Keratinocyte (primary cell): ENCODE measurements around the gene CNR2. TPM values are rescaled to one million over a fixed set of nuclear protein-coding genes. Genes with fewer than 3 reads are reported as not detected.

Experiments
- DNase-seq: peaks from one replicate; pipeline ENCODE4 v3.0.0-alpha.2; 2011; ENCODE audit warnings: low read depth, missing footprints, low spot score
- FAIRE-seq: peaks from 2 replicates; lab custom pipeline; 2011; peaks lifted over from hg19 to GRCh38; lab: Jason Lieb, UNC
- H2AFZ ChIP-seq: 2 replicates; pipeline ENCODE4 v1.6.0; 2012; ENCODE audit warnings: low read length, control low read depth, inconsistent platforms; ENCODE audit not compliant: control insufficient read depth
- H3K27ac ChIP-seq: 2 replicates; pipeline ENCODE4 v1.5.1; 2011; ENCODE audit warnings: low read length; ENCODE audit not compliant: control insufficient read depth, insufficient read depth
- H3K27me3 ChIP-seq: 3 replicates; pipeline ENCODE4 v1.6.0; 2011; ENCODE audit warnings: low read length; ENCODE audit not compliant: control insufficient read depth, insufficient read depth; ENCODE audit errors: extremely low read depth
- H3K36me3 ChIP-seq, 2 experiments: 2 replicates in 1 of 2; 3 replicates in 1 of 2; pipeline ENCODE4 v1.5.1; 2011; ENCODE audit warnings: low read length in 2 of 2, mild to moderate bottlenecking in 1 of 2; ENCODE audit not compliant: control insufficient read depth in 2 of 2, insufficient read depth in 2 of 2; ENCODE audit errors: extremely low read depth in 1 of 2
- H3K4me1 ChIP-seq: 3 replicates; pipeline ENCODE4 v1.5.1; 2011; ENCODE audit warnings: low read length; ENCODE audit not compliant: control insufficient read depth, insufficient read depth; ENCODE audit errors: extremely low read depth
- H3K4me2 ChIP-seq: 3 replicates; pipeline ENCODE4 v1.6.0; 2011; ENCODE audit warnings: low read depth, low read length; ENCODE audit not compliant: control insufficient read depth, insufficient read depth; ENCODE audit errors: extremely low read depth
- H3K4me3 ChIP-seq, 3 experiments: fragments of 200-600 bp in 1 of 3; sonication (generic) in 1 of 3; 2 replicates in 2 of 3; 3 replicates in 1 of 3; pipeline ENCODE4 v1.5.1; 2011 to 2016; ENCODE audit warnings: low read length in 3 of 3, mild to moderate bottlenecking in 3 of 3, control low read depth in 2 of 3, inconsistent platforms in 1 of 3, low read depth in 1 of 3, mixed read lengths in 1 of 3, mixed run types in 1 of 3, moderate library complexity in 1 of 3; ENCODE audit not compliant: control insufficient read depth in 2 of 3, insufficient read depth in 2 of 3; ENCODE audit errors: extremely low read depth in 1 of 3
- H3K79me2 ChIP-seq: 2 replicates; pipeline ENCODE4 v1.6.0; 2012; ENCODE audit warnings: low read length; ENCODE audit not compliant: control insufficient read depth, insufficient read depth
- H3K9ac ChIP-seq: 3 replicates; pipeline ENCODE4 v1.6.0; 2011; ENCODE audit warnings: low read length; ENCODE audit not compliant: control insufficient read depth, insufficient read depth; ENCODE audit errors: extremely low read depth
- H3K9me1 ChIP-seq: 3 replicates; pipeline ENCODE4 v1.6.0; 2011; ENCODE audit warnings: low read length; ENCODE audit not compliant: control insufficient read depth, insufficient read depth; ENCODE audit errors: extremely low read depth
- H3K9me3 ChIP-seq: 2 replicates; pipeline ENCODE4 v1.5.1; 2012; ENCODE audit warnings: low read depth, low read length; ENCODE audit not compliant: control insufficient read depth
- H4K20me1 ChIP-seq: 3 replicates; pipeline ENCODE4 v1.6.0; 2011; ENCODE audit warnings: low read length; ENCODE audit not compliant: control insufficient read depth, insufficient read depth; ENCODE audit errors: extremely low read depth
- EZH2 ChIP-seq: IDR thresholded peaks from one replicate; pipeline ENCODE4 v1.6.1; 2012; ENCODE audit warnings: inconsistent platforms, mild to moderate bottlenecking, low read length, moderate library complexity
- dilution Hi-C: fragments of 300-500 bp; cut with MboI; formaldehyde crosslinking; loops from one replicate; pipeline ENCODE4 v1.7.0; 2020; ENCODE audit warnings: low sequenced_read_pairs; ENCODE audit not compliant: extremely low pct_ligation_motif_present
- polyA plus RNA-seq, 5 experiments: library from polyadenylated mRNA; depleted of rRNA in 3 of 5; stranded (reverse) in 3 of 5; stranded (forward) in 1 of 5; unstranded in 1 of 5; fragments of >200 nt; gene quantifications; 1 replicate in 1 of 5; 2 replicates in 3 of 5; 3 replicates in 1 of 5; pipeline versions ENCODE4 v1.2.1 to v1.2.3, GENCODE V29; 2011 to 2012; ENCODE audit warnings: missing spikeins in 2 of 5, low read depth in 1 of 5, low replicate concordance in 1 of 5
- TF ChIP-seq, protein P1 (sequence below), 3 experiments: IDR thresholded peaks in 1 of 3; conservative IDR thresholded peaks in 1 of 3; optimal IDR thresholded peaks in 1 of 3; 2 replicates in 2 of 3; 3 replicates in 1 of 3; pipeline versions ENCODE3 to v1.5.1; 2011; ENCODE audit warnings: low read length in 3 of 3, mild to moderate bottlenecking in 3 of 3, moderate library complexity in 2 of 3, control low read depth in 1 of 3, inconsistent platforms in 1 of 3; ENCODE audit not compliant: insufficient read depth in 2 of 3; ENCODE audit errors: extremely low read depth in 1 of 3

CNR2 gene
- polyA plus RNA-seq, 1 donor (not counting 4 experiments of a cell fraction or from before 2014, with no cell fraction given), result not detected

DNA sequence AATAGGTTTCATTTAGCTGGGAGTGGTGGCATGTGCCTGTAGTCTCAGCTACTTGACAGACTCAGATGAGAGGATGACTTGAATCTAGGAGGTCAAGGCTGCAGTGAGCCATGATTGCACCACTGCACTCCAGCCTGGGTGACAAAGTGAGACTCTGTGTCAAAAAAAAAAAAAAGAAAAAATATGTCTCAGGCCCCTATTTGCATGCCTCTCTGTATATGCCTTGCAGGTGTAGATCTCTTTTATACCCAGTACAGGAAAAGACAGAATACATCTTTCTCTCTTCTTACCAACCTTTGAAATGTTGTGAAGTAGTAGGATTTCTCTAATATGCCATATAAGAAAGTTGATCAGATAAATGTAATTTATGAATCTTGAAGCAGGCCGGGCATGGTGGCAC is 6.4 kb downstream of the CNR2 start:
- no peaks in the 10 kb centered on the region for H3K9me3 ChIP-seq
- no peak for FAIRE-seq
- no peak overlapping the region for H3K4me3 ChIP-seq
- H3K79me2 ChIP-seq, result no peaks in the 10 kb centered on the region
- no peak for DNase-seq
- H3K9me1 ChIP-seq, result no peaks in the 10 kb centered on the region
- H3K4me2 ChIP-seq, result no peak overlapping the region
- H3K9ac ChIP-seq, result no peak overlapping the region
- no peak overlapping the region for H2AFZ ChIP-seq
- H4K20me1 ChIP-seq, result no peaks in the 10 kb centered on the region
- dilution Hi-C loops, result no loop called here
- TF ChIP-seq EZH2, result no peak
- TF ChIP-seq, protein P1, sequence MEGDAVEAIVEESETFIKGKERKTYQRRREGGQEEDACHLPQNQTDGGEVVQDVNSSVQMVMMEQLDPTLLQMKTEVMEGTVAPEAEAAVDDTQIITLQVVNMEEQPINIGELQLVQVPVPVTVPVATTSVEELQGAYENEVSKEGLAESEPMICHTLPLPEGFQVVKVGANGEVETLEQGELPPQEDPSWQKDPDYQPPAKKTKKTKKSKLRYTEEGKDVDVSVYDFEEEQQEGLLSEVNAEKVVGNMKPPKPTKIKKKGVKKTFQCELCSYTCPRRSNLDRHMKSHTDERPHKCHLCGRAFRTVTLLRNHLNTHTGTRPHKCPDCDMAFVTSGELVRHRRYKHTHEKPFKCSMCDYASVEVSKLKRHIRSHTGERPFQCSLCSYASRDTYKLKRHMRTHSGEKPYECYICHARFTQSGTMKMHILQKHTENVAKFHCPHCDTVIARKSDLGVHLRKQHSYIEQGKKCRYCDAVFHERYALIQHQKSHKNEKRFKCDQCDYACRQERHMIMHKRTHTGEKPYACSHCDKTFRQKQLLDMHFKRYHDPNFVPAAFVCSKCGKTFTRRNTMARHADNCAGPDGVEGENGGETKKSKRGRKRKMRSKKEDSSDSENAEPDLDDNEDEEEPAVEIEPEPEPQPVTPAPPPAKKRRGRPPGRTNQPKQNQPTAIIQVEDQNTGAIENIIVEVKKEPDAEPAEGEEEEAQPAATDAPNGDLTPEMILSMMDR (optimal IDR thresholded peaks at IDR 0.05 in 1 of 3, IDR thresholded peaks at IDR 0.05 in 1 of 3, conservative IDR thresholded peaks at IDR 0.05 in 1 of 3; ENCODE audit: extremely low read depth in 1 of 3, insufficient read depth in 2 of 3, low read length in 3 of 3), result no peak
- H3K27ac ChIP-seq, result no peak overlapping the region
- no peaks in the 10 kb centered on the region for H3K36me3 ChIP-seq
- peaks cover 16% of the 10 kb centered on the region for H3K4me1 ChIP-seq
- H3K27me3 ChIP-seq, result peaks cover 39% of the 10 kb centered on the region

DNA sequence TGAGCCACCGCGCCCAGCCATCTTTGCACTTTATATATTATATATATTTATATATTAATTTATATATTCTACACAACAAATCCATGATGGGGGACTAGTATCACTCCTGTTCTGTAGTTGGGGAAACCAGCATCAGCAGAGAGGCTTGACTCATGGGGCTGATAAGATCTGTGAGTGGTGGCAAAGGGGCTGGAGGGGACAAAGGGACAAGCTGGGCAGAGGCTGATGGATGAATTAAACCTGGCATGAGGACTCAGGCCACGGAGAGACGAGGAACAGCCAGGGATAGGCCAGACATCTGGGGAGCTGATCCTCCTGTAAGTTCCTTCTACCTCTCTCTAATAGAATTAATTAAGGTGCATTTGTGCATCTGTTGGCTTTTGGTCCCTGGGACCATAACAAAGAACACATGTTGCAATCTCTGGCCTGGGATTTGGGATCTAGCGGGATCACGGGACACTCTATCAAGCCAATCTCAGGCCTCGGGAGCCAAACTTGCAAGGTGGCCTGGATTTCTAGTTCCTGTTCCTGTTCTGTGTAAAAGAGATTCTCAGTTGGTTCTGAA is 7.6 kb downstream of the CNR2 start:
- TF ChIP-seq, protein P1 (optimal IDR thresholded peaks at IDR 0.05 in 1 of 3, IDR thresholded peaks at IDR 0.05 in 1 of 3, conservative IDR thresholded peaks at IDR 0.05 in 1 of 3; ENCODE audit: extremely low read depth in 1 of 3, insufficient read depth in 2 of 3, low read length in 3 of 3), result no peak
- no peak for TF ChIP-seq EZH2
- no peak overlapping the region for H3K27ac ChIP-seq
- no peaks in the 10 kb centered on the region for H3K9me3 ChIP-seq
- no peak overlapping the region for H2AFZ ChIP-seq
- no peak overlapping the region for H3K4me3 ChIP-seq
- no peaks in the 10 kb centered on the region for H3K79me2 ChIP-seq
- no peaks in the 10 kb centered on the region for H4K20me1 ChIP-seq
- dilution Hi-C loops, result no loop called here
- no peak overlapping the region for H3K4me2 ChIP-seq
- no peak for FAIRE-seq
- peaks cover 43% of the 10 kb centered on the region for H3K27me3 ChIP-seq
- peaks cover 16% of the 10 kb centered on the region for H3K4me1 ChIP-seq
- H3K36me3 ChIP-seq, result no peaks in the 10 kb centered on the region
- H3K9me1 ChIP-seq, result no peaks in the 10 kb centered on the region
- no peak overlapping the region for H3K9ac ChIP-seq
- no peak for DNase-seq
